GM21367 (cell line): Measurements from ENCODE around the gene SASH1.

Experiments
- ATAC-seq: cut with Tn5 transposase; IDR thresholded peaks from one replicate; pipeline ENCODE4 v1.9.1; 2021; ENCODE audit not compliant: unreplicated experiment

The SASH1 gene

GRCh38 chr6:148398678-148399077, 56.0 kb downstream of the SASH1 start:
- no peak for ATAC-seq

DNA sequence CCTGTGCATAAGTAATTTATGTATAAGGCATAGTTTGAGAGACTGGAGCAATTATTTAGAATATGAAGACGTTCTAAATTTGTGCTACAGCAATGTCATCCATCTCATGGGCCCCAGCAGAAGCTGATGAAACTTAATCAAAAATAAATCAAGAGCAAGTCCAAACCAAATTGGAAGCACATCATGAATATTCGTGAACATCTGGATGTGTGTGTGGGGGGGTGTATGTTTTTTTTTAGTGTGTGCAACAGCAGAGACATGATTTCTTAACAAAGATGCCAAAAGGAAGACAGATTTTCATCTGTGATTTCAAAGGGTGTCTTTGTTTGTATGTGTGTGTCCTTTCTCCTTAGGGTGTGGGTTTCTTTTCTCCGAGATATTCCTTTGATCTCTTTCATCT, 58.9 kb downstream of the SASH1 start:
- no peak for ATAC-seq

DNA sequence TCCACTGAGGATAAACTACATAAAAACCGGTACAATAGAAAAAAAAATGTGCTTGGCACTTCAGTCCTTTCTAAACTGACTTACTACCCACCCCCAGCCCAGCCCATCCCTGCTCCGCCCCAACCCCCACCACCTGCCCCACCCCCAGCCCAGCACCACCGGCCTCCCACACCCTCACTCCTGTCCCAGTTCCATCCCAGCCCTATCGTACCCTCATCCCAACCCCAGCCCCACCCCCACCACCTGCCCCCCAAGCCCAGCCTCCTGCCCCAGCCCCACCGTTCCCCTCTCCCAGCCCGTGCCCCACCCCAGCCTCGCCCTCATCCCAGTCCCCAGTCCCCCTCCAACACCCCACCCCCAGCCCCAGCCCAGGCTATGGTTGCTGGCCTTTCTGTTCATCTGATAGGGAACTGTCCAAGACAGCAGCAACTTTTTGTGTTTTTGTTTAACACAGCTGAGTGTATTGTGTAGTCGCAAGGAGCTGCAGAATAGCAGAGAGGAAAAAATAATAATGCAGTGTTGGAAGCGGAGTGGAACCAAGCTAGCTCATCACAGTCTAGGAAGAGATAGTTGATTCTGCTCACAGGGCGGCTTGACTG, 61.9 kb downstream of the SASH1 start:
- ATAC-seq, result no peak

DNA sequence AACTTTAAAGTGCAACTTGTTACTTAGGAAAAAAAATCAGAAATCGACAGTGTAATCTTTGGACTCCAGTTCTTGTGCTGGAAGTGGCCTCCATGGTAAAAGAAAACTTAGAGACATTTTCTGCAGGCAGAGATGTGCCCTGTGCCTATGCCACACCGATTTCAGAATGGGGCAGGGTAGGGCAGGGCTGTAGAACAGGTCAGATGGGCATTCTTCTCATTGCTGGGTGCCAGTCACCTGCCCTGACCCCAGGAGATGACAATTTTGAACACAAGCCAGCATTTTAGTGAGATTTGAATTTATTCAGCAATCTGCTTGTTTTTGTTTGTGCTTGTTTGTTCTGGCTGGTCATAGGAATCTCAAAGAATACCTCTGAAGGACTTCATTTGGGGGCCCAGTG, 63.3 kb downstream of the SASH1 start:
- no peak for ATAC-seq

DNA sequence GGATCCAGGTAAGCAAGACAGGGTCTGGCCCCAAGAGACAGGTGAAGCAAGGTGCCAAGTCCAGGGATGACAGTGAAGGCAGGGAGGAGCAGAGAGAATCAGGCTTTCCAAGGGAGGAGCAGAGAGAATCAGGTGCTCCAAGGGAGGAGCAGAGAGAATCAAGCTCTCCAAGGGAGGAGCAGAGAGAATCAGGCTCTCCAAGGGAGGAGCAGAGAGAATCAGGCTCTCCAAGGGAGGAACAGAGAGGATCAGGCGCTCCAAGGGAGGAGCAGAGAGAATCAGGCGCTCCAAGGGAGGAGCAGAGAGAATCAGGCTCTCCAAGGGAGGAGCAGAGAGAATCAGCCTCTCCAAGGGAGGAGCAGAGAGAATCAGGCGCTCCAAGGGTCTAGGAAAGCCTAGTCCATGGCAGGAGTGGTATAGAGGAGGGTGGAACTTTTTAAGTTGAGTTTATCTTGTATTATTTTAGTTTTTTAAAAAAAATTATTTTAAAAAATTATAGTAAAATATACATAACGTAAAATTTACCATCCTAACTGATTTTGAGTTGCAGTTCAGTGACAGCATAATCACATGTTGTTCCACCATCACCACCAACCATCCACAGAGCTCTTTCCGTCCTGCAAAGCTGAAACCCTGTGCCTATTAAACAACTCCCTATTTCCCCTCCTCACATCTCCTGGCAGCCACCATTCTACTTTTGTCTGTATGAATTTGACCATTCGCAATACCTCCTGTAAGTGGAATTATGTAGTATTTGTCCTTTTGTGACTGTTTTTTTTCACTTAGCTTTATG, 64.1 kb downstream of the SASH1 start:
- ATAC-seq, result no peak

DNA sequence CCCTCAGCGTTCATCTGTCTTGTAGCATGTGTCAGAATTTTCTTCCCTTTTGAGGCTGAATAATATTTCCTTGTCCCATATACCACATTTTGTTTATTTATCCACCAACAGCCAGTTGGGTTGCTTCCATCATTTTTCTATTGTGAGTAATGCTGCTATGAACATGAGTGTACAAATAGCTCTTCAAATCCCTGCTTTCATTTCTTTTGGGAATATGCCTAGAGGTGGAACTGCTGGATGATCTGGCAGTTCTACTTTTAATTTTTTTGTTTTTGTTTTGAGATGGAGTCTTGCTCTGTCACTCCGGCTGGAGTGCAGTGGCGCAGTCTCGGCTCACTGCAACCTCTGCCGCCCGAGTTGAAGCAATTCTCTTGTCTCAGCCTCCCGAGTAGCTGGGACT, 64.7 kb downstream of the SASH1 start:
- no peak for ATAC-seq

GRCh38 chr6:148413321-148414091, 70.9 kb downstream of the SASH1 start:
- no peak for ATAC-seq

- ATAC-seq, result no peak
Measured at GRCh38 chr6:148414092-148414489, 71.5 kb downstream of the SASH1 start.

DNA sequence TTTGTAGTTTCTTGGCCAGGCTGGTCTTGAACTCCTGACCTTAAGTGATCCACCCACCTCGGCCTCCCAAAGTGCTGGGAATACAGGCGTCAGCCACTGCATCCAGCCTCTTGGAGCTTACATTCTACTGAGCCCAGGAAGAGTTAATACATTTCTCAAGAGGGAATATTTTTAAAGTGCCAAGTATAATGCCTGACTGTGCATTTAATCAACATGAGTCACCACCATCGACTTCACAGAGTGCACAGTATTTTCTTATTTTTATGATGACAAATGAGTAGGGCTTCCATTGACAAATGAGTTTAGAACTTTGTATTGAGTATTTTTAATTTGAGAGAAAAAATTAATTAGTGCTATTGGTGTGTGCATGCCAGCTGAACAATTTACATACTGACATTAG, 72.2 kb downstream of the SASH1 start:
- ATAC-seq, result no peak

GRCh38 chr6:148415511-148416260, 73.0 kb downstream of the SASH1 start:
- ATAC-seq, result no peak

DNA sequence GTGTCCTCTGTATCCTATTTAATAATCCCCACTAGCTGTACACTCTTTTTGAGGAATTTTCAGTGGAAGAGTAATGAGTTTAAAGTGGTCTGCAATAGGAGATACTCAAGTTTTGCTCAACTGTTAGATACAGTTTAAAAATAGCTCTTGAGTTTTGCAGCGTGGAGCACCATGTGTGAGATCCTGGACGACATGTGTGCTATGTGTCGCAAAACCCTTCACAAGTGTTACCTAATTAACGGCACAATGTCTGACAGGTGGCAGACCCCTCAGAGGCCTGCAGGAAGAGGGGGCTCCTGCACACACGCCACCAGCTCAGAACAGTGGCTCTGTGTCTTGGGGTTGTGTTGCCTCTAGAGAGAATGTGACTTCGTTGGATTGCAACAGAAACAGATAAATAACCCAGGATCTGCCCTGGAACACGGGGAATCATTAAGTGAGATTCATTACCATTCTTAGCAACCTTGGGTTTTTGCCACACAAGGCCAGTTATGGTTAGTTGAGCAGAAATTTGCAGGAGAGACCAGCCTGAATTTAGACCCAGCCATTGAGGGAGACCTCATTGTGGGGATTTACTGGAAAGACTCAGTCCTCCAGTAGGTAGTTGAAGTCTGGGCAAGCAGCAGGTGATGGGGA, 73.8 kb downstream of the SASH1 start:
- ATAC-seq, result no peak

DNA sequence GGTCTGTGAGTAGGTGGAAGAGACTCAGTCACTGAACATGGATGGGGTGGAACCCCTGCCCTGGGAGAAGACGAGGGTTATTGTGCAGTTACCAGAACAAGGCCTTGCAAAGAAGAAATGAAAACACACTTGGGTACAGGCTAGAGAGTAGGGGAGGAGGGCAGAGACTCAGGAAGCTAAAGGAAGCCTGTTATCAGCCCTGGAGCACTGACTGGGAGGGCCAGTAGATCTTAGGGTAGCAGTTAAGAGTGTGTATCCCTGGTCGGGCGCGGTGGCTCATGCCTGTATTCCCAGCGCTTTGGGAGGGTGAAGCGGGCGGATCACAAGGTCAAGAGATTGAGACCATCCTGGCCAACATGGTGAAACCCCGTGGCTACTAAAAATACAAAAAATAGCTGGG, 74.4 kb downstream of the SASH1 start:
- ATAC-seq, result no peak

DNA sequence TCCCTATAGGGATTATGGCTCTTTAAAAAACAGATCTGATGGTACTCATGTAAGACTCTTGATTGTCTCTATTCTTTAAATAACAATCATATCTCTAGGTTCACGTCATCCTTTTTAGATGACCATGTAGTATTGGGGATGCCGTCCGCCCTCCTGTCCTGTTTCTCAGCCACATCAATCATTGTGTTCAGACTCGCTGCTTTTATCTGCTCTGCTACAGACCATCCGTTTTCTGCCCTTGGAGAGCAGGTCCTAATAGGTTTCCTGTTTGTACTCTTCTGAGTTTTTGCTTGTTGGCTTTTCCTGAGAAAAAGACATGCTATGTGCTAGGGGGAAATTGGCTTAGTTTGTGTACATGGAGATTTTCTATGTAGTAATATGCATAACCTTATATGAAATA, 76.8 kb downstream of the SASH1 start:
- ATAC-seq, result no peak

DNA sequence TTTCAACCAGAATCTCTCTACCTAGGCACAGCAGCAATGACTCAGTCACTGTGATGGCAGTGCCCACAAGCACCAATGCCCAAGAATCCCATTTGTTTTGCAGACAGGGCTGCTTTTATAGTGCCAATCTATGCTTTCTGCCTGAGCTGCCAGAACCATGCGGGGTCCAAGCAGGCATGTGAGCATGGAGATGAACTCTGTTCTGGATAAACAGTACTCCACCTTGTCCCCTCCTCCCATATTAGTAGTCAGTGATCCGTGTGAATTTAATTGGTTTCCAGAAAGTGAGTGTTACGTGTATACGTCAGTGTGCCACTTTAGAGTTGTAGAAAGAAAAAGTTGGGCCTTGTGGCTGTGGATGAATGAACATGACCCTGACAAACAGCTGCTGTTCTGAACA, 79.4 kb downstream of the SASH1 start:
- ATAC-seq, result no peak

GRCh38 chr6:148423133-148423532, 80.5 kb downstream of the SASH1 start:
- ATAC-seq, result no peak

- ATAC-seq, result no peak
Measured at GRCh38 chr6:148423601-148424270, 81.1 kb downstream of the SASH1 start.

DNA sequence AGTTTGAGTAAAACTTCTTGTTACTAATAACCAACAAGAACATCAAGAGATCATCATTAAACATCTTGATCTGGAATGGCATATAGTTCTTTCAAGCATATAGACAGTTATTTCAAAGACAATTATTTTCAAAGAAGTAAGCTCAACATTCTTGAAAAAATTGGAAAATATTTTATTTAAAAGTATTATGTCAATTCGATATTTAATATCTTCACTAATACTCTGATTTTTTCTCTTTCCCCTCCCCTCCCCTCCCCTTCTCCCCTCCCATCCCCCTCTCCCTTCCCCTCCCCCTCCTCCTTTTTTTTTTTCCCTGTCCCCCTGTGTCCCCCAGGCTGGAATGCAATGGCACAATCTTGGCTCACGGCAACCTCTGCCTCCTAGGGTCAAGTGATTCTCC, 82.8 kb downstream of the SASH1 start:
- no peak for ATAC-seq

DNA sequence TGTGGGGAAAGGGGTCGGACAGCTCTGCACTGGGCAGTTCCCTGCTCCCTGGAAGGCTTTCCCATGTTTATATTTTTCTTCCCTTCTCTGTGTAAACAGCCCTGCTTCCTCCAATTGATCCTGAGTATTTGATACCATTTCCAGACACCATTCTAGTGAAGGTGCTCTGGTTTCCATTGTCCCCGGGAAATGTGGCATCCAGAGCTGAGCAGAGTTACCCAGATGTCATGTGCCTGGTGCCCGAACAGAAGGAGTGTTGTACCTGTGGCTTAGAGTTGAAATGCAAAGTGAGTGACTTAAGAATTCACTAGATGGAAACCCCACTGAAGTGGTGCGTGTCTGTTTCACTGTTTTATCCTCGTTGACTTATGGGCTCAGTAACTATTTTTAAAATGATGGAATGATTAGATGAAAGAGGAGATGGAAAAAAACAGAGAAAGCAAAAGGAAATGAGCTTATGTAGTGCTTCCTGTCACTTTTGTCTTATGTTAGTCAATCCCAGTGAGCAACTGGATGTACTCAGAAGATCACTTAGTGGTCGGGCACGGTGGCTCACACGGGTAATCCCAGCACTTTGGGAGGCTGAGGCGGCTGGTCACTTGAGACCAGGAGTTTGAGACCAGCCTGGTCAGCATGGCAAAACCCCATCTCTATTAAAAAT, 83.8 kb downstream of the SASH1 start:
- ATAC-seq, result no peak

GRCh38 chr6:148427333-148427732, 84.7 kb downstream of the SASH1 start:
- ATAC-seq, result no peak

- ATAC-seq, result no peak
Measured at GRCh38 chr6:148429423-148429822, 86.8 kb downstream of the SASH1 start.
